Left renal pelvis (tissue), 4 donors: ENCODE results near the gene TMCO4. TPM values are rescaled to one million over a fixed set of nuclear protein-coding genes. Genes with fewer than 3 reads are reported as not detected.

ENCODE experiments used
- DNase-seq, 4 donors: peaks; one replicate each; pipeline ENCODE4 v3.0.0-alpha.2; 2013; ENCODE audit warnings: low read depth in 4 of 4, low spot score in 3 of 4
- polyA plus RNA-seq, 4 donors: library from polyadenylated mRNA; unstranded; fragments of 120-200 nt; gene quantifications; one replicate each; pipeline ENCODE4 v1.2.1, GENCODE V29; 2013; ENCODE audit not compliant: insufficient read length in 4 of 4

The TMCO4 gene
- polyA plus RNA-seq, 4 donors: 5.2 to 23.8 (median 16.1) TPM

DNA sequence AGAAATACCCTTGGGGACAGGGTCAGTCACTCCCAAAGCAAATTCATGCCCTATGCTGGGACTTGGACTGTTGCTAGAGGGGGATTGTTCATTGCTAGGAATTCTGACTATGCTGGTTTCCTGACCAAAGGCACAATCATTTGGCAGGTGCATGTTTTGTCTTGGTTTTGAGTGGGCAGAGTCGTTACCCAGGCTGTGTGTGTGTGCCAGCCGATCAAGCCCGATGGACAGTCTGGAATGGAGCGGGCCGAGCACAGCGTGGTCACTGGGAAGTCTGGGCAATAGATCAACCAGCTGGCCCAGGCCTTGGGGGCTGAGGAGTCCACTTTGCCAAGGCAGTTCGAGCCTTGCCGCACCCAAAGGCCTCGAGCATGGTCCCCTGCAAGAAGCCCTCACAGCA lies 74.1 kb downstream of the TMCO4 start:
- no peak for DNase-seq

DNA sequence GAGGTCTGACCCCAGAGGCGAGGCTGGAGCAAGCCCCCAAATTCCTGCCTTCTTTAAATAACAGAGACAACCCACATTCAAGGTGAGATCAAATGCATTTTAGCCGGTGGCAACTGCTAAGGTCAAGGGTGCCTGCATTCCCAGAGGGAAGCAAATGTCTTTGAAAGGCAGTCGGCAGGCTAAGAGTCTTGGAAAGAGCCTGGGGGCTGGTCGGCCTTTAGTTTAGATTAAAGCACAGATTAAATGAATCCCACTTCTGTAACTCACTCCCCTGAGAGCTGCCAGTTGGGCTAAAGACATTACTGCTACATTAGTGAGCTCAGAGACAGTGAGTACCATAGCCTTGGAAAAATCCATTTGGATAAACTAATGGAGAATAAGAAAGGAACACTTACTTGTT lies 75.8 kb downstream of the TMCO4 start:
- no peak for DNase-seq

DNA sequence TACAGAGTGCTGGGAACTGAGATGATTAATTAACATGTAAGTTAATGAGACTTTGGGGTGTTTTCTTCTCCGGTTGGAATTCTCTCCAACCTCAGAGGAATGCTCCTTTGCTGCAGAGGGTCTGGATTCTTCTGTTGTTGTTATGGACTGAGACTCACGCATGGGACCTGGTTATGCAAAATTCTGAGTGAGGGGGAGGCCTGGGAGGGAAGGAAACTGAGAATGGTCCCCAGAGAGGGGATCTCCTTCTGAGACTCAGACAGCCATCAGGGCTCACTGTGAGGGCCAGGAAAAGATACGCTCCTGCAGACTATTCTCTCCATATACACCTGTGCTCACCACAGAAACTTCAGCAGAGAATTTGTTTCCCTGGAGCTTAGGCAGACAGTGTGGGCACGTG lies 78.7 kb downstream of the TMCO4 start:
- DNase-seq: no peak

DNA sequence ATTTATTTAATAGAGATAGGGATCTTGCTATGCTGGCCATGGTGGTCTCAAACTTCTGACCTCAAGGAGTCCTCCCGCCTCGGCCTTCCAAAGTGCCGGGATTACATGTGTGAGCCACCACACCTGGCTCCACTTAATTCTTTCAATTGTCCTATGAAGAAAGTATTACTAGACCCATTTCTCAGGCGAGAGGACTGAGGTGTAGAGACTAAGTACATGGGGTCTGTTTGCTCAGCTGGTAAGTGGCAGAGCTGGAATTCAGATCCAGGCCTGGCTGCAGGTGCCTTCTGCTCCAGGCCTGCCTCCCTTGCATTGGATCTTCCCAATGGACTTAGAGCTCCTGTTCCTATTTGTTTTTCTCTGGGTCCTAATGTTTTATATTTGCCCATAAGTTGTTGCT lies 79.5 kb downstream of the TMCO4 start:
- no peak for DNase-seq

DNA sequence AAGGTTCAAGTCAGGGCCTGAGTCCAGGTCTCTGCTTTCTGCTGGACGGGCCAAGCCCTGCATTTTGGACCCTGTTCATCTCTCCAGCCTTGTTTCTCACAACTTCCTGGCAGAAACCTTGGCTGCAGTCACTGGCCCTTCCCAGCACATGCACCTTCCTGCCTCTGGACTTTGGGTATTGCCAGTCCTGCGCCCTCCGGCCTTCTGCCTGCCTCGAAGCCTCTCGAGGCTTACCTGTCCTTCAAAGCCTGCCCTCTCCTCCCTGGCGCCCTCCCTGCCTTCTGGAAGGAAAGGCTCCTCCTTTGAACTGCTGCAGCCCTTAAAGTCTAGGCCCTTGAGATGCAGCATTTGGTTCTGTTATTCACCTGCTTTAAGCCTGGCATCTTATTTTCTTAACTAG lies 82.2 kb downstream of the TMCO4 start:
- DNase-seq: no peak

DNA sequence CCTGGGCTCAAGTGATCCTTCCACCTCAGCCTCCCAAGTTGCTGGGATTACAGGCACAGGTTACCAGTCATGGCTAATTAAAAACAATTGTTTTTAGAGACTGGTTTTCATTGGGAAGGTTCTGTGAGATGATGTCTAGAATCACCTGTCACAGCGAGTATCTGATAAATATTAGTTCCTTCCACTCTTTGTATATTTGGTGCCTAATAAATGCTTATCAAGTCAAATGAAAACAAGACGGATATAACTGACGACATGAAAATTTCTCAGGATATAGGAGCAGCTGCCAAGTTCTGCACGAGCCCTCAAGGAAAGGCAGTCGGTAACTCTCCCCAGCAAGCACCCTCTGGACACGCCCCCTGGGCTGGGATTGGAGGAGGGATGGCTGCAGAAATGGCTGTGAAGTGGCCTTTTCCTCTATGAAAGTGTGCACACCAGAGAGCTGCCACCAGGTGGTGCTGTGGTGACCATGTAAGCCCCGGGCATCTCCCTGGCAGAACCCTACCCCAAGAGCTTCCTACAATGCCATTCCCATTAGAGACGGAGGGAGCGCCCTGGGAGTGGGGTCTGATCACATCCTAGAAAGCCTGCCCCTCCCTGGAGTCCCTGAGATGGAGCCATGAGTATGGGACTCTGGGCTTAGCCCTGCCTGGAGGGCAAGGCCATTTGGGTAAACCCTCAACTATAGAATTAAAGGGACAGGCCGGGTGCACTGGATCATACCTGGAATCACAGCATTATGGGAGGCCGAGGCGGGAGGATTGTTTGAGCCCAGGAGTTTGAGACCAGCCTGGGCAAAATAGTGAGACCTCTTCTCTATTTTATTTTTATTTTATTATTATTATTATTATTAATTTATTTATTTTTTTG lies 84.1 kb downstream of the TMCO4 start:
- peak; percentile 78 to 90 (median 86) for DNase-seq

DNA sequence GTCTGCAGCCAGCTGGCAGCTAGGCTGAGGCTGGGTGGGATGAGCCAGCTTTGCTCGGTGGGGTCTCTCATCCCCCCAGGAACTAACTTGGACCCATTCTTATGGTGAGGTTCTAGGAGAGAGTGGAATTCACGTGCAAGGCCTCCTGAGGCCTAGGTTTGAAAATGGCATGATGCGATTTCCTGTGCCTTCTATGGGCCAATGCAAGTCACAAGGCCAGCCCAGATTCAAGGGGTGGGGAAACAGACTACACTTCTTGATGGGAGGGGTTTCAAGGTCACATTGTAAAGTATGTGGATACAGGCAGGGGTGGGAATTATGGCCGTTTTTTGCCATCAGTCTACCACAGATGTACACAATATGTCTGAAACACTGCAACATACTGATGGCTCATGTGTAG lies 86.8 kb downstream of the TMCO4 start:
- no peak for DNase-seq

DNA sequence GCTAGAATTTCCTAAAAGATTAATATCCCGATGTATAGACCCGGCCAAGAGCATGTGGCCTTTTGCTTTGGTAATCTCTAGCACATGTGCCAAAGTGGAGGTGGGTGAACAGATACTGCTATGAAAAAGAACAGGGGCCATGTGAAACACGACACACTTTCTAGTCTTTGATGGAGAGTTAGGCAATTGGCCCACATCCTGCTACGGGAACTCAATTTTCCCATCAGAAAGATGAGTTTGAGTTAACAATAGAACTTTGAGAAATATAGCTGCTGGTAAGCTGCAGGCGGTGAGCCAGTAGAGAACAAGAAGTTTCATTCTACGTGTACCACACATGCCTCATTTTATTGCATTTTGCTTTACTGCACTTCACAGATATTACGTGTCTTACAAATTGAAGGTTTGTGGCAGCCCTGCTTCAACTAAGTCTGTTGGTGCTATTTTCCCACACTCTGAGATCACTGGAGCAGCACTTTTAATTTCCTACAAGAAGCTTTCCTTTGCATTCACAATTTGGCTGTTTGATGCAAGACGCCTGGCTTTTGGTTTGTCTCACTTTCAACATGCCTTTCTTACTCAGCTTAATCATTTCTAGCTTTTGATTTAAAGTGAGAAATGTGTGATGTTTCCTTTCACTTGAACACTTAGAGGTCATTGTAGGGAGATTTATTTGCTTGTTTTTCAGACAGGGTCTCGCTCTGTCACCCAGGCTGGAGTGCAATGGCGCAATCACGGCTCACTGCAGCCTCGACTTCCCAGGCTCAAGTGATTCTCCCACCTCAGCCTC lies 88.7 kb downstream of the TMCO4 start:
- peak in 1 of 4 donors; percentile 64 for DNase-seq

DNA sequence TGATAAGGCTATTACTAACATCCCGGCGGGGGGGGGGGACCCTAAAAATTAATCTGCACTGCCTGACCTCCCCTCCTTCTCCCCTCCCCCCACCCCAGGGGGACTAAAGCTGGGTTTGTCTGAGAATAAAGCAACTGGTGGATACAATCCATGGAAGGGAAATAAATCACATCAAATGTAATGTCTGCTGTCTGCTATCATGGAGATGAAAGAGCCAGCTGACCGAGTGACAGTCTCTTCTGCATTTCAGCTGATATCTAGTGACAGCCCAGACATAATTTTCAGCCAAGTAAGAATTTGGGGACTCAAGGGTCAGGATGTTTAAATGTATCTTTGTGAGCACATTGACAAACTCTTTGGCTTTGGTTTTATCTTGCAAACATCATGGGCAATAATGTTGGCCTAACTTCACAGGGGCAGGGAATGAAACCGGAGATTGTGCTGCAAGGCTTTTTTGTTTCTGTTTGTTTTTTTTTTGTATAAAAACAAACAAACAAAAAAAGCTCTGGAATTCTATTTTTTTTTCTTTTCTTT lies 90.4 kb downstream of the TMCO4 start:
- no peak for DNase-seq

DNA sequence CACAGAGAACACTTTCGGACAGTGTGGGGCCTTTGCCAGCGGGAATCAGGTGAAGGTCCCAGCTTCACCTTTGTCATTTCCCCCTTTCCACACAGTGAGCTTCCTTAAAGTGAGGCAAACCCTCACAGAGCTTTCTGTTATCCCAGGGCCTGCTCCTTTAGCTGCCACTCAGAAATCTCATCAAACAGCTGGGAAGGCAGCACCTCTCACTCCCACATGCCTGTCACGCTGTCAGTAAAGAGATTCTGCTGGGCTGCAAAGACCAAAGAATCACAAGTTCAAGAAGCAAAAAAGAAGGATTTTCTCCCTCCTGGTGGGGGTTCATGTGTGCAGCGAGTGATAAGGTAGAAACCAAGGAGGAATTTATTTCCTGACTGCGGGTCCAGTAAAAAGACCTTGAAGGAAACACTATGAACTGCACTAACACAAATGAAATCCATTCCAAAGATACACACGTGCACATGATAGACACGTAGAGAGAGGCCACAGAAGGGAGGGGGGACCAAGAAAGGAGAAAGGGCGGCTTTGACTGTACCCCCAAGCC lies 91.1 kb downstream of the TMCO4 start:
- DNase-seq: no peak

DNA sequence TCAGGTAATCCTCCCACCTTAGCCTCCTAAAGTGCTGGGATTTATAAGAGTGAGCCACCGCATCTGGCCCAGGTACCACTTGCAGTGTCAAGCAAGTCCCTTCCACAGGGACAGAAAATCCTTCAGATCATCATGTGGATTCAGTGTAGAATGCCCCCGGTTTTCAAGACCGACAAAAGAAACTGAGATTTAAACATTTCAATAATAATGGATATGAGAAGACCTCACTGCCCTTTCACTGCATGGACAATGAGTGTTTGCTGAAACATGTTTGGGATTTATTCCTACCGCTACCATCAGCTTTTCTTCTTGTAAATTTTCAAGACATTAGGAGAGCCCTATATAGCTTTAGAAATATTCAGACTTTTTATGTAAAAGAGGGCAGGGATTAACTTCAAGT lies 93.6 kb downstream of the TMCO4 start:
- no peak for DNase-seq

DNA sequence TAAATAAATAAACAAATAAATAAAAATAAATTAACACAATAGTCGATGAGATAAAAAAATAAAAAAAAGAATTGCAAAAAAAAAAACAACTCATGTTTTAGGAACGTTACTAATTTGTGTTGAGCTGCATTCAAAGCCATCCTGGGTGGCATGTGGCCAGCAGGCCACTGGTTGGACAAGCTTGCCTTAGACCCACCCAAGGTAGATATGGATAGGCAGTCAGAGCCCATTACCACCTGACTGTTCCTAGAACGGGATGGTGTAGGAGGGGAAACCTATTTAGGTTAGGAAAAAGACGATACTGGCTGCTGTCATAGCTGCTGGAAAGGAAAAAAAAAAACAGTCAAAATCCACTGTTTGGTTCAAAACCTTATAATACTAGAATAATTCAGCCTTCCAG lies 94.3 kb downstream of the TMCO4 start:
- DNase-seq: no peak

DNA sequence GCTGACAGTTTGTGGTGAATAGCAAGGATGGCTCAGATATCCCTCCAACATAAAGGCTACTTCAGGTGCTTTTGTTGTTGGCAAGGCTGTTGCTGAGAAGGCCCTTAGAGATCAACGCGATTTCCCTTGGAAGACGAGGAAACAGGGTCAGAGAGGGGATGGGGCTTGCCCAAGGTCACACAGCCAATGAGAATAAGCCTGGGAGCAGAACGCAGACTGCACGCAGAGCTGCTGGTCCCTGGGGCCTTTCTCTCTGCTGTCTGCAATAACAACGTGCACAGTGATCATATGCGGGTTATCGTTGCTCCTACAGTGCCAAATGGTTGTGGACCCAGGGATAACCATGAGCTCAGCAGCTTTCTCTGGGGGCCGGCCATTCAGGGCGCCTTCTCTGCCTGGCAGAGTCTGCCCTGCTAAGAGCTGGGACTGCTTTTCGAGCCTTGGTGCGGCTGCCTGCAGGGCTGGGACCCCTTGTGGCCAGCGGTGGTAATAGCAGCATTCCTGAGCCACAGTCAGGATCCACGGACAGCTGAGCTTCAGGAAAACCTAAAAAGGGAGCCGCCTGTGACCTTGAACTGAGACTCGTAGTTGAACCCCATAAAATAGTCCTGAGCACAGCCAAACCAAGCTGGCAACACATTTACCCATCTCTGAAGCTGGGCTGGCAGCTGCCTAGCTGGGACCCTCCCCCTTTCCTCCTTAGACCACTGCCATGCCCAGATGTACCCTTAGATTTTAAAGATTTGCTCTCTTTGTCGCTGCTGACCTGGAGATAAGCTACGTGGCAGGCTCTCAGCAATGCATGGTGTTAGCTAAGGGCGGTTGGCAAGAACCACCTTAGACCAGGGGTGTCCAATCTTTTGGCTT lies 95.2 kb downstream of the TMCO4 start:
- DNase-seq: peak in 1 of 4 donors; percentile 59

DNA sequence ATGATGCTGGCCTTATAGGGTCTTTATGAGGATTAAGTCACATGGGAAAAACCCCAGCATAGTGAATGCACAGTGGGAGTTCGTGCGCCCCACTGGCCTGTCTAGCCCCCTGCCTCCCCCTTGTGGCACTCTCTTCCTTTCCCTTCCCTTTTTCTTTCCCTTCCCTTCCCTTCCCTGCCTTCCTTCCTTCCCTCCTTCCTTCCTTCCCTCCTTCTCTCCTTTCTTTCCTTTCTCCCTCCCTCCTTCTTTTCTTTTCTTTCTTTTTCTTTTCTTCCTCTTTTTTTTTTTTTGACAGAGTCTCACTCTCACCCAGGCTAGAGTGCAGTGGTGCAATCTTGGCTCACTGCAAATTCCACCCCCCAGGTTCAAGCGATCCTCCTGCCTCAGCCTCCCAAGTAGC lies 96.4 kb downstream of the TMCO4 start:
- DNase-seq: no peak

DNA sequence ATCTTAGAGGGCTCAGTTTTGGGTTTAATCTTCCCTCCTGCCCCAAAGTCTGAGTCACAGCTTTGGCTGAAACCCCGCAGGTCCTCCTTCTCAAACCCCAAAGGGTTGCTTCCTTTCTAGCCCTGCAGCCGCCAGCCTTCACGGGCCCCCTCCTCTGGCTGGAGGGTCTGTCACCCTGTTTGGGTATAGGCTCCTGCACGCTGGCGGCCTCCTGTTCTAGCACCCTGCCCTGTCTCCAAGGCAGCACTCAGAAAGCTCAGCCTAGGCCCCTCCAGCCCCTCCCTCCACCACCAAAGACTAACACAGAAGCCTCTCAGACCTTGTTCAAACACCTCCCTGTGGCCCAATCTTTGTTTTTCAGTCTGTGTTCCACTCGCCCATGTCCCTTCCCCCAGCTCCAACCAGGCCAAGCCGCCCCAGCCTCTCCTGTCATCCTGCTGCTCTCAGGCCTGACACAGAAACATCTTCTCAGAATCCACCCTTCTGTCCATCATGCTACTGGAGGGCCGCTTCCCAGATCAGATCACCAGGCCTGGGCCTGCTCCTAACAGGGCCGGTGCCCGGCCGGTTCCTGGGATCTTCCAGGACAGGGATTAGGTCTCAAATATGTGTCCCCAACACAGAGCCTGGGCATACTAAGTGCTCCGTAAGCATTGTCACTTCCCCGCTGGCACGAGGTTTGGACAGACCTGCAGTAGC lies 99.5 kb downstream of the TMCO4 start:
- no peak for DNase-seq

DNA sequence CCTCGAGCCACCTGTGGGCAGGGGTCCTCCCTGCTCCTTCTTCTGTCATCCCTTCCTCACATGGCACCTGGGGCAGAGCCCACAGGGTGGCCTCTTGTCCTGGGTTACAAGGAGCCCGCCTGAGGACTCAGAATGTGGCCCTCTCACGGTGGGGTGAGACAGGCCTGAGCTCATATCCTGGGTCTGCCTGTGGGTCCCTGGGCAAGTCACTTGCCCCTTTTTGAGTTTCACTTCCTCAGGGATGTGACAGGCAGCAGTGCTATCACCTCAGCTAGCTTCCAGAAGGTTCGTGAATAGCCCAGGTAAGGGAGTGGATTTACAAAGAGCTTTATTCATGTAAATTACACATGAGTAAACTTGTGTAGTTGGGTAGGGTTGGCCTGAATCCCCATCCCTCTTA lies 101.5 kb downstream of the TMCO4 start:
- DNase-seq: no peak

DNA sequence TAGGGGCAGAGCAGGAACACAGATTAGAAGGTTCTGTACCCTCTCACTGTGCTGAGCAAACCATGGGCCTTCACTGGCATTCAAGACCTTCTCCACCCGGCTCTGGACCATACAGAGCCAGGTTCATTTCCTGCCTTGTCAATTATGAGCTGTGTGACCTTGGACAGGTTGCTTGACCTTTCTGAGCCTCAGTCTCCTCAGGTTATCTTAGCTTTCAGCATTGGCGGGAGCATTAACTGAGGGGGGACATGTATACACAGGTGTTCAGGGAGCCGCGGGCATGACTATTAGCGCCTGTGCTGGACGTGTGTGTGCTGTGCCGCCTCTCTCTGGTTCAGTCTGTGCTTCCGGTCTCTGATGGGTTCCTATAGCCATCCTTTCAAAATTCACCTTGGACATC lies 102.9 kb downstream of the TMCO4 start:
- DNase-seq: no peak

DNA sequence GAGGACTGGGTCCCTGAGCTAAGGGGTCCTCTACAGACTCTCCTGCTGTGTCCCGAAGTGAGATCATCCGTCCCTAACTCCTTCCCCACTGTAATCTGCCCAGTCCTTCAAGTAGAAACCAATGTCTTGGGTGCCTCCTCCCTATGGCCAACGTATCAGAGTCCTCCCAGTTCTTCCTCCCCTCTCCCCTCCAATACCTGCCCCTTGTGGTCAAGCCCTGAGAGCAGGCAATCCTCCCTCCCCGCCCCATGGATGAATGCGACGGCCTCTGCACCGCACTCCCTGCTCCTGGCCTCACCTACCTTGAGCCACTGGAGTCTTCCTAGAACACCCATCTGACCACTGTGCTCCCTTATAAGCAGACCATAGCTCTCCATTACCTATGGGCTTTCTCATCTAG lies 103.9 kb downstream of the TMCO4 start:
- DNase-seq: no peak

DNA sequence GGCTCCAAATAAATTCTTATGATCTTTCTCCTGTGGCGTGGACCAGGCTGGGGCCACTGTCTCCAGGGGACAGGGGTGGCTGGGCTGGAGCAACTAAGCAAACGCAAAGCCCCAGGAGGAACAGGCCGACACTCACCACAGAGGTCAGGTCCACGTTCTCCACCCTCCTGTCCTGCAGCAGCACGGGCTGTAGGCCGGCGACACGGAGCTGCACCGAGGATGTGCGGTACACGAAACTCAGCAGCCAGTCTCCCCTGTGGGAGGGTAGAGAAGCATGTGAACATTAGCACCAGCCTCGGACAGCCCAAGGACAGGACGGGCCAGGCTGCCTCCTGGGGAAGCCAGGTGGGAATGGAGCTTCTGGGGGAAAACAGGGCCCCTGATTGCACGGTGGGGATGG lies 105.4 kb downstream of the TMCO4 start:
- no peak for DNase-seq

DNA sequence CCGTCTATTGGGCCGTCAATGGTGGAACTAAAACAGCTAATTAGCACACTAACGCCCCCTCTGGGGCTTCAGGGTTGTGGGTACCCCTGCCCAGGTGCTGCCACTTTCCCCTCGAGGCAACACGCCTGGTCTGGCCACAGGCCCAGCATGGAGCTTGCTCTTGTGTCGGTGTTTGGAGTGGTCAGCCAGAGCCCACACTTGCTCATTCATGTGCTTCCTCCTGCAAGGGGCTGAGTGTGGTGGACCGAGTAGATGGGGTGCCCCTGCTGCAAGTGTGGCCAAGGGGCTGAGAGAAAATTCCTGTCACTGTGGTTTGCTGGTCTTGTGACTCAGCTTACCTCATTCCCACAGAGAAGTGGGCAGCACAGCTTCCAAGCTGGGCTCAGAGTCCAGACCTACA lies 109.4 kb downstream of the TMCO4 start:
- no peak for DNase-seq
